Measurements from ENCODE around the gene CCNG1. TPM values are rescaled to one million over a fixed set of nuclear protein-coding genes. Genes with fewer than 3 reads are reported as not detected.

The CCNG1 gene
- total and polyA plus RNA-seq, 9 of the 15 experiments (the other 6 are each of a cell fraction or from before 2014, with no cell fraction given): 121 to 293 (median 245) TPM

DNA sequence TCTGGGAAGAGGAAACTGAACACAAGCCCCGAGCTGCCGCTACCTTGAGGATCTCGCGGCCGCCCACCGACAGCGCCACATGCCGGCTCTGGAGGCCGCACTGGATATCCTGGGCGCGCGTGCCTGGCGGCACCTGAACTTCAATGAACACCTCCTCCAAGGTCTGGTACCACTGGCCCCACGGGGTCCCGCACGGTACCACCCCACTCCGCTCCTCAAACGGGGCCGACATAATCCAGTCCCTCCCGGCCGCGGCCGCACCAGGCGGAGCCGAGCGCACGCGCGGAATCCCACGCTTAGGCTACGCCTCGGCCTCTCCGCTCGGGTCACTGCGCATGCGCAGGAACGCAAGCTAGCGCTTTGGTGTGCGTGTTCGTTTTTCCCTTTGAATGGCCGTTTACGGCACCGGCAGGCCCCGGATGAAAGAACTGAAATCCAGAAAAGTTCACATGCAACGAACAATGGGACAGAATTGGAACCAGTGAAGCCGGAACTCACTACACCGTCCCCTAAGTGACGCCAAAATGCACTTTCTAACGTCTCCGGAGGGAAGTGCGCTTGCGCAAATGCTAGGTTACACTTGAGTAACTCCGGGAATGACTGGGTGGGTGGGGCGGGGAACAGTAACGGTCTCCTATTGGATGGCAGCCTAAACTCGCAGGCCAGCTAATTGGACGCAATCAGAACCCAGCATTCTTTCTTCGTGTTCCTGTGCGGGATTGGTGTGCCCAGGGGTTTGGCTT is 22.6 kb downstream of the CCNG1 start, which contains the start of gene NUDCD2 (continued):
- TF ChIP-seq, protein P1, sequence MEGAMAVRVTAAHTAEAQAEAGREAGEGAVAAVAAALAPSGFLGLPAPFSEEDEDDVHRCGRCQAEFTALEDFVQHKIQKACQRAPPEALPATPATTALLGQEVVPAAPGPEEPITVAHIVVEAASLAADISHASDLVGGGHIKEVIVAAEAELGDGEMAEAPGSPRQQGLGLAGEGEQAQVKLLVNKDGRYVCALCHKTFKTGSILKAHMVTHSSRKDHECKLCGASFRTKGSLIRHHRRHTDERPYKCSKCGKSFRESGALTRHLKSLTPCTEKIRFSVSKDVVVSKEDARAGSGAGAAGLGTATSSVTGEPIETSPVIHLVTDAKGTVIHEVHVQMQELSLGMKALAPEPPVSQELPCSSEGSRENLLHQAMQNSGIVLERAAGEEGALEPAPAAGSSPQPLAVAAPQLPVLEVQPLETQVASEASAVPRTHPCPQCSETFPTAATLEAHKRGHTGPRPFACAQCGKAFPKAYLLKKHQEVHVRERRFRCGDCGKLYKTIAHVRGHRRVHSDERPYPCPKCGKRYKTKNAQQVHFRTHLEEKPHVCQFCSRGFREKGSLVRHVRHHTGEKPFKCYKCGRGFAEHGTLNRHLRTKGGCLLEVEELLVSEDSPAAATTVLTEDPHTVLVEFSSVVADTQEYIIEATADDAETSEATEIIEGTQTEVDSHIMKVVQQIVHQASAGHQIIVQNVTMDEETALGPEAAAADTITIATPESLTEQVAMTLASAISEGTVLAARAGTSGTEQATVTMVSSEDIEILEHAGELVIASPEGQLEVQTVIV (CRISPR knock-in tag; IDR thresholded peaks at IDR 0.05; ENCODE audit: borderline replicate concordance): 0 out of 2 replicates have a peak, but pooled peaks have one; percentile 51
- TF ChIP-seq CBX1 (IDR thresholded peaks at IDR 0.05; ENCODE audit: low read depth) (peak; percentile 60), ARID2 (IDR thresholded peaks at IDR 0.05) (no peak), ETV1 (tag; conservative IDR thresholded peaks at IDR 0.05; ENCODE audit: low read depth) (peak; percentile 63), KLF16 (IDR thresholded peaks at IDR 0.05) (peak; percentile 35; the same call in 1 of the 2 replicates), ZNF175 (CRISPR knock-in tag; IDR thresholded peaks at IDR 0.05; ENCODE audit: low read depth) (no peak), ELF1 (tag; IDR thresholded peaks at IDR 0.05) (peak; percentile 61; the same call in 1 of the 2 replicates), EP400 (IDR thresholded peaks at IDR 0.05) (peak; percentile 97), TAF9B (IDR thresholded peaks at IDR 0.05; ENCODE audit: partially characterized antibody) (peak; percentile 77), STAG1 (CRISPR knock-in tag; IDR thresholded peaks at IDR 0.05; ENCODE audit: borderline replicate concordance) (no peak; the same call in 1 of the 2 replicates), ETV5 (CRISPR knock-in tag; IDR thresholded peaks at IDR 0.05; ENCODE audit: low read depth) (0 out of 2 replicates have a peak, but pooled peaks have one; percentile 68), ZC3H8 (IDR thresholded peaks at IDR 0.05) (no peak), KDM5B (IDR thresholded peaks at IDR 0.05; ENCODE audit: insufficient replicate concordance, low read depth, low read length) (peak; percentile 80), NFYB (IDR thresholded peaks at IDR 0.05; ENCODE audit: extremely low read depth, insufficient read length) (peak; percentile 88), ERF (CRISPR knock-in tag; IDR thresholded peaks at IDR 0.05) (peak; percentile 81), NFRKB (IDR thresholded peaks at IDR 0.05; ENCODE audit: low read depth) (peak; percentile 82; the same call in 1 of the 2 replicates), SMARCE1 (IDR thresholded peaks at IDR 0.05) (peak; percentile 62; the same call in 1 of the 2 replicates), NR3C1 (CRISPR knock-in tag; IDR thresholded peaks at IDR 0.05) (peak; percentile 81; the same call in 1 of the 2 replicates)
- TF ChIP-seq, protein P2, sequence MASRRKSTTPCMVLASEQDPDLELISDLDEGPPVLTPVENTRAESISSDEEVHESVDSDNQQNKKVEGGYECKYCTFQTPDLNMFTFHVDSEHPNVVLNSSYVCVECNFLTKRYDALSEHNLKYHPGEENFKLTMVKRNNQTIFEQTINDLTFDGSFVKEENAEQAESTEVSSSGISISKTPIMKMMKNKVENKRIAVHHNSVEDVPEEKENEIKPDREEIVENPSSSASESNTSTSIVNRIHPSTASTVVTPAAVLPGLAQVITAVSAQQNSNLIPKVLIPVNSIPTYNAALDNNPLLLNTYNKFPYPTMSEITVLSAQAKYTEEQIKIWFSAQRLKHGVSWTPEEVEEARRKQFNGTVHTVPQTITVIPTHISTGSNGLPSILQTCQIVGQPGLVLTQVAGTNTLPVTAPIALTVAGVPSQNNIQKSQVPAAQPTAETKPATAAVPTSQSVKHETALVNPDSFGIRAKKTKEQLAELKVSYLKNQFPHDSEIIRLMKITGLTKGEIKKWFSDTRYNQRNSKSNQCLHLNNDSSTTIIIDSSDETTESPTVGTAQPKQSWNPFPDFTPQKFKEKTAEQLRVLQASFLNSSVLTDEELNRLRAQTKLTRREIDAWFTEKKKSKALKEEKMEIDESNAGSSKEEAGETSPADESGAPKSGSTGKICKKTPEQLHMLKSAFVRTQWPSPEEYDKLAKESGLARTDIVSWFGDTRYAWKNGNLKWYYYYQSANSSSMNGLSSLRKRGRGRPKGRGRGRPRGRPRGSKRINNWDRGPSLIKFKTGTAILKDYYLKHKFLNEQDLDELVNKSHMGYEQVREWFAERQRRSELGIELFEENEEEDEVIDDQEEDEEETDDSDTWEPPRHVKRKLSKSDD (conservative IDR thresholded peaks at IDR 0.05; ENCODE audit: low read length): no peak
- TF ChIP-seq, protein P3, sequence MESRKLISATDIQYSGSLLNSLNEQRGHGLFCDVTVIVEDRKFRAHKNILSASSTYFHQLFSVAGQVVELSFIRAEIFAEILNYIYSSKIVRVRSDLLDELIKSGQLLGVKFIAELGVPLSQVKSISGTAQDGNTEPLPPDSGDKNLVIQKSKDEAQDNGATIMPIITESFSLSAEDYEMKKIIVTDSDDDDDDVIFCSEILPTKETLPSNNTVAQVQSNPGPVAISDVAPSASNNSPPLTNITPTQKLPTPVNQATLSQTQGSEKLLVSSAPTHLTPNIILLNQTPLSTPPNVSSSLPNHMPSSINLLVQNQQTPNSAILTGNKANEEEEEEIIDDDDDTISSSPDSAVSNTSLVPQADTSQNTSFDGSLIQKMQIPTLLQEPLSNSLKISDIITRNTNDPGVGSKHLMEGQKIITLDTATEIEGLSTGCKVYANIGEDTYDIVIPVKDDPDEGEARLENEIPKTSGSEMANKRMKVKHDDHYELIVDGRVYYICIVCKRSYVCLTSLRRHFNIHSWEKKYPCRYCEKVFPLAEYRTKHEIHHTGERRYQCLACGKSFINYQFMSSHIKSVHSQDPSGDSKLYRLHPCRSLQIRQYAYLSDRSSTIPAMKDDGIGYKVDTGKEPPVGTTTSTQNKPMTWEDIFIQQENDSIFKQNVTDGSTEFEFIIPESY (CRISPR knock-in tag; IDR thresholded peaks at IDR 0.05): 0 out of 2 replicates have a peak, but pooled peaks have one; percentile 19
